ENCODE data around the gene SEC11A. TPM values are rescaled to one million over a fixed set of nuclear protein-coding genes. Genes with fewer than 3 reads are reported as not detected.

SEC11A gene
- polyA plus RNA-seq, 1 donor from 2014 or later = 158 TPM

- Histone ChIP-seq H3K4me2 (ENCODE audit: low read length) (no peak overlapping the region), H3K4me3 (ENCODE audit: low read length) (no peak overlapping the region), H3K27me3 (ENCODE audit: insufficient read depth, low read depth, low read length) (no peaks in the 10 kb centered on the region), H3K9ac (ENCODE audit: low read length) (no peak overlapping the region), H3F3A (ENCODE audit: insufficient read depth, low read length, poor library complexity, severe bottlenecking) (no peaks in the 10 kb centered on the region), H2AFZ (ENCODE audit: low read depth, low read length) (no peak overlapping the region), H3K9me2 (ENCODE audit: insufficient read depth, low read length) (no peaks in the 10 kb centered on the region), H3K36me3 (ENCODE audit: insufficient read depth, low read length) (no peaks in the 10 kb centered on the region), H4K20me1 (ENCODE audit: insufficient read depth) (no peaks in the 10 kb centered on the region), H3K27ac (ENCODE audit: low read length) (no peak overlapping the region), H3K79me2 (replicated peaks; ENCODE audit: insufficient read depth, low read length) (no peaks in the 10 kb centered on the region), H3K9me3 (ENCODE audit: low read length) (no peaks in the 10 kb centered on the region)
- TF ChIP-seq CTCF (IDR thresholded peaks at IDR 0.05; ENCODE audit: poor library complexity, severe bottlenecking) (no peak), TAF1 (IDR thresholded peaks at IDR 0.05; ENCODE audit: low read depth) (no peak), RAD21 (conservative IDR thresholded peaks at IDR 0.05) (no peak), REST (IDR thresholded peaks at IDR 0.05; ENCODE audit: borderline replicate concordance) (no peak), EZH2 (IDR thresholded peaks at IDR 0.05; ENCODE audit: borderline replicate concordance, insufficient read depth, low read length, poor library complexity, severe bottlenecking) (no peak), SMC3 (conservative IDR thresholded peaks at IDR 0.05; ENCODE audit: poor library complexity) (no peak), EP300 (conservative IDR thresholded peaks at IDR 0.05; ENCODE audit: poor library complexity, severe bottlenecking) (no peak), MXI1 (conservative IDR thresholded peaks at IDR 0.05; ENCODE audit: poor library complexity, severe bottlenecking) (no peak), POLR2AphosphoS5 (IDR thresholded peaks at IDR 0.05) (no peak)
Observed at GRCh38 chr15:84661001-84661400, 54.9 kb downstream of the SEC11A start.

DNA sequence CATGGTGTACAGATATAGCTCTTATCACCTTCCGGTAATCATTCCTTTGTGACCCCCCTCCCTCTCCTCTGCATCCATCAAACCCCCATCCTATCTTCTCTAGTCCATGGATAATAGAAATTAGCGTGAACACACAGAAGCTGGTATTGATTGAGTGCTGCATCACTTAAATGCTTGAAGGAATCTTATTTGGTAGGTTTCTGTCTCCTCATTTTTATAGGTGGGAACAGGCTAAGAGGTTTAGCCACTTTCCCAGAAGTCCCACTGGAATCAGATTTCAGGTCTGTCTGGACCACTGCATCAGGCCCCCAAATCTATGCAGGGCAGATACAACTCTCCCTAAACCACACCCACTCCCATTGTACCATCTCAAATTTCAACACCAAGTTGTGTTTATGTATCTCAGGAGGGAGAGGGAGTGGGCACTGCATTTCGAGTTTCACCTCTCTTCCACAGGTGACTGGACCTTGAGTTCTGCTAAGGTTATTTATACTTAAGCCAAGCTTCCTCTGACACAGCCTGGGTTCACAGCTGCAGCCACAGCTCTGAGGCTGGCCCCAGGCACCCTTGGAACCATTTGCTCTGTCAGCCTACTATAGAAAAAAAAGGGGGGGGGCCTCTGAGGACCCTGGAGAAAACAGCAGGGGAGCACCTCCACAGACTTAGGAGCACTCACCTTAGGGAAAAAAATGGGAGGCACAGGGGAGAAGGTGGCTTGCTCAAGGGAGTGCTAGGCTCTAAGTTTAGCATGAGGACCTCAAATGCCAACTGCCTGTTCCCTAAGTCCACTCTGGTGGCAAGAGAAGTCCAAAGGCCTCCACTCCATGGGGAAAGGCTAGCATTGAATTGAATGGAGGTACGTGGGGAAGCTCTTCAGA is 55.8 kb downstream of the SEC11A start:
- Histone ChIP-seq H3K9me3 (ENCODE audit: low read length) (no peaks in the 10 kb centered on the region), H3K27me3 (ENCODE audit: insufficient read depth, low read depth, low read length) (no peaks in the 10 kb centered on the region), H3K9me2 (ENCODE audit: insufficient read depth, low read length) (no peaks in the 10 kb centered on the region), H3F3A (ENCODE audit: insufficient read depth, low read length, poor library complexity, severe bottlenecking) (no peaks in the 10 kb centered on the region), H3K4me2 (ENCODE audit: low read length) (no peak overlapping the region), H4K20me1 (ENCODE audit: insufficient read depth) (no peaks in the 10 kb centered on the region), H3K27ac (ENCODE audit: low read length) (no peak overlapping the region), H3K36me3 (ENCODE audit: insufficient read depth, low read length) (no peaks in the 10 kb centered on the region), H2AFZ (ENCODE audit: low read depth, low read length) (no peak overlapping the region), H3K79me2 (replicated peaks; ENCODE audit: insufficient read depth, low read length) (no peaks in the 10 kb centered on the region), H3K9ac (ENCODE audit: low read length) (no peak overlapping the region), H3K4me3 (ENCODE audit: low read length) (no peak overlapping the region)
- TF ChIP-seq MXI1 (conservative IDR thresholded peaks at IDR 0.05; ENCODE audit: poor library complexity, severe bottlenecking) (no peak), EZH2 (IDR thresholded peaks at IDR 0.05; ENCODE audit: borderline replicate concordance, insufficient read depth, low read length, poor library complexity, severe bottlenecking) (no peak), POLR2AphosphoS5 (IDR thresholded peaks at IDR 0.05) (no peak), SMC3 (conservative IDR thresholded peaks at IDR 0.05; ENCODE audit: poor library complexity) (no peak), EP300 (conservative IDR thresholded peaks at IDR 0.05; ENCODE audit: poor library complexity, severe bottlenecking) (no peak), REST (IDR thresholded peaks at IDR 0.05; ENCODE audit: borderline replicate concordance) (no peak)
